Activated CD4-positive, alpha-beta memory T cell treated with anti-CD3 and anti-CD28 coated beads, Interleukin-2, amount 10 ng/mL, durations not matched to agents 7 days and 5 days (primary cell): ENCODE results near the gene CTRB1. TPM values are rescaled to one million over a fixed set of nuclear protein-coding genes. Genes with fewer than 3 reads are reported as not detected.
"Not testable (repeated sequence)": the region's sequence is repeated elsewhere in the genome, so short reads cannot be mapped to it uniquely, and the experiment has no call there.

ENCODE experiments used
- CTCF ChIA-PET: fragments of 350-600 bp; sonication (Branson Sonifier 250); formaldehyde crosslinking; loops from one replicate; lab custom pipeline; 2021; ENCODE audit warnings: antibody characterized with exemption, inconsistent platforms; lab: Charles Lee
- POLR2A ChIA-PET: fragments of 350-600 bp; sonication (Branson Sonifier 250); formaldehyde crosslinking; loops from one replicate; lab custom pipeline; 2021; ENCODE audit warnings: antibody characterized with exemption; lab: Charles Lee
- DNase-seq: peaks from one replicate; pipeline ENCODE4 v3.0.0-alpha.2; 2020
- H3K27ac Mint-ChIP-seq: one replicate; pipeline ENCODE4 v1.8.0; 2021; ENCODE audit warnings: mild to moderate bottlenecking, mixed read lengths
- H3K27me3 Mint-ChIP-seq: one replicate; pipeline ENCODE4 v1.8.0; 2021; ENCODE audit warnings: mixed read lengths
- H3K36me3 Mint-ChIP-seq: one replicate; pipeline ENCODE4 v1.8.0; 2021; ENCODE audit warnings: low read depth, mixed read lengths
- H3K4me1 Mint-ChIP-seq: one replicate; pipeline ENCODE4 v1.8.0; 2021; ENCODE audit warnings: mixed read lengths
- H3K4me3 Mint-ChIP-seq: one replicate; pipeline ENCODE4 v1.8.0; 2021; ENCODE audit warnings: mild to moderate bottlenecking, mixed read lengths
- H3K9me3 Mint-ChIP-seq: one replicate; pipeline ENCODE4 v1.8.0; 2021; ENCODE audit warnings: mixed read lengths
- total RNA-seq, 2 experiments: library from RNA; stranded (reverse); gene quantifications; one replicate each; pipeline ENCODE4 v1.2.3, GENCODE V29; 2021

The CTRB1 gene
- total RNA-seq, 2 experiments from 2014 or later: not detected

- peaks cover 2% of the 10 kb centered on the region for H3K4me1 Mint-ChIP-seq
- DNase-seq: no peak
- H3K36me3 Mint-ChIP-seq: no peaks in the 10 kb centered on the region
- H3K4me3 Mint-ChIP-seq: no peak overlapping the region
- H3K27ac Mint-ChIP-seq: no peak overlapping the region
- CTCF ChIA-PET: no interaction called here
- H3K9me3 Mint-ChIP-seq: no peaks in the 10 kb centered on the region
- POLR2A ChIA-PET: no interaction called here
- H3K27me3 Mint-ChIP-seq: peaks cover 44% of the 10 kb centered on the region
These were observed 43.5 kb downstream of the CTRB1 start for GRCh38 chr16:75262104-75262799.

- no peak overlapping the region for H3K27ac Mint-ChIP-seq
- H3K4me3 Mint-ChIP-seq: no peak overlapping the region
- DNase-seq: no peak
- peaks cover 2% of the 10 kb centered on the region for H3K4me1 Mint-ChIP-seq
- H3K36me3 Mint-ChIP-seq: no peaks in the 10 kb centered on the region
- no peaks in the 10 kb centered on the region for H3K9me3 Mint-ChIP-seq
- POLR2A ChIA-PET: no interaction called here
- CTCF ChIA-PET: no interaction called here
- H3K27me3 Mint-ChIP-seq: peaks cover 44% of the 10 kb centered on the region
These were observed 44.0 kb downstream of the CTRB1 start for GRCh38 chr16:75262800-75263127.

- Mint-ChIP-seq H3K27ac (no peak overlapping the region), H3K4me3 (no peak overlapping the region), H3K4me1 (peaks cover 2% of the 10 kb centered on the region), H3K36me3 (no peaks in the 10 kb centered on the region), H3K27me3 (peaks cover 38% of the 10 kb centered on the region), H3K9me3 (no peaks in the 10 kb centered on the region)
- DNase-seq: no peak
- CTCF ChIA-PET: no interaction called here
- POLR2A ChIA-PET: no interaction called here
These were observed 44.6 kb downstream of the CTRB1 start for GRCh38 chr16:75263291-75263962.

GRCh38 chr16:75263963-75264445 lies 45.2 kb downstream of the CTRB1 start:
- H3K9me3 Mint-ChIP-seq: no peaks in the 10 kb centered on the region
- no peak for DNase-seq
- H3K27me3 Mint-ChIP-seq: peaks cover 37% of the 10 kb centered on the region
- CTCF ChIA-PET: no interaction called here
- H3K36me3 Mint-ChIP-seq: no peaks in the 10 kb centered on the region
- H3K4me3 Mint-ChIP-seq: no peak overlapping the region
- H3K27ac Mint-ChIP-seq: no peak overlapping the region
- POLR2A ChIA-PET: no interaction called here
- peaks cover 2% of the 10 kb centered on the region for H3K4me1 Mint-ChIP-seq

- Mint-ChIP-seq H3K4me1 (peaks cover 2% of the 10 kb centered on the region), H3K36me3 (no peaks in the 10 kb centered on the region), H3K9me3 (no peaks in the 10 kb centered on the region), H3K4me3 (no peak overlapping the region), H3K27me3 (peaks cover 34% of the 10 kb centered on the region), H3K27ac (no peak overlapping the region)
- no peak for DNase-seq
- ChIA-PET CTCF (no interaction called here), POLR2A (no interaction called here)
These were observed 45.7 kb downstream of the CTRB1 start for GRCh38 chr16:75264457-75264998.

- CTCF ChIA-PET: no interaction called here
- no peak overlapping the region for H3K4me3 Mint-ChIP-seq
- POLR2A ChIA-PET: no interaction called here
These were observed 46.5 kb downstream of the CTRB1 start for GRCh38 chr16:75264999-75265910.

GRCh38 chr16:75265911-75266701 lies 47.3 kb downstream of the CTRB1 start:
- no peak for DNase-seq
- Mint-ChIP-seq H3K4me1 (peaks cover 2% of the 10 kb centered on the region), H3K9me3 (no peaks in the 10 kb centered on the region), H3K36me3 (no peaks in the 10 kb centered on the region), H3K27ac (no peak overlapping the region), H3K4me3 (no peak overlapping the region), H3K27me3 (peaks cover 34% of the 10 kb centered on the region)
- ChIA-PET CTCF (no interaction called here), POLR2A (no interaction called here)

More at GRCh38 chr16:75264999-75265910, 46.5 kb downstream of the CTRB1 start:
- Mint-ChIP-seq H3K27me3 (peaks cover 34% of the 10 kb centered on the region), H3K27ac (no peak overlapping the region), H3K36me3 (no peaks in the 10 kb centered on the region), H3K9me3 (no peaks in the 10 kb centered on the region), H3K4me1 (peaks cover 2% of the 10 kb centered on the region)
- DNase-seq: no peak

GRCh38 chr16:75266738-75267630 lies 48.2 kb downstream of the CTRB1 start:
- H3K4me1 Mint-ChIP-seq: peaks cover 2% of the 10 kb centered on the region
- H3K27me3 Mint-ChIP-seq: peaks cover 34% of the 10 kb centered on the region
- ChIA-PET POLR2A (no interaction called here), CTCF (no interaction called here)
- H3K4me3 Mint-ChIP-seq: no peak overlapping the region
- no peaks in the 10 kb centered on the region for H3K36me3 Mint-ChIP-seq
- no peak overlapping the region for H3K27ac Mint-ChIP-seq
- DNase-seq: no peak
- no peaks in the 10 kb centered on the region for H3K9me3 Mint-ChIP-seq

GRCh38 chr16:75267631-75268264 lies 49.0 kb downstream of the CTRB1 start:
- CTCF ChIA-PET: no interaction called here
- H3K4me1 Mint-ChIP-seq: peaks cover 2% of the 10 kb centered on the region
- H3K9me3 Mint-ChIP-seq: no peaks in the 10 kb centered on the region
- no peaks in the 10 kb centered on the region for H3K36me3 Mint-ChIP-seq
- H3K27ac Mint-ChIP-seq: no peak overlapping the region
- POLR2A ChIA-PET: no interaction called here
- H3K27me3 Mint-ChIP-seq: peaks cover 27% of the 10 kb centered on the region
- DNase-seq: no peak
- H3K4me3 Mint-ChIP-seq: no peak overlapping the region

GRCh38 chr16:75269358-75269757 lies 50.6 kb downstream of the CTRB1 start:
- H3K36me3 Mint-ChIP-seq, POLR2A ChIA-PET, H3K9me3 Mint-ChIP-seq, DNase-seq, H3K4me3 Mint-ChIP-seq, H3K27ac Mint-ChIP-seq, H3K4me1 Mint-ChIP-seq, CTCF ChIA-PET: not testable (repeated sequence)
- H3K27me3 Mint-ChIP-seq: peaks cover 12% of the 10 kb centered on the region

- no peaks in the 10 kb centered on the region for H3K4me1 Mint-ChIP-seq
- H3K27me3 Mint-ChIP-seq: peaks cover 2% of the 10 kb centered on the region
- H3K4me3 Mint-ChIP-seq: no peak overlapping the region
- CTCF ChIA-PET: no interaction called here
- no peak overlapping the region for H3K27ac Mint-ChIP-seq
- POLR2A ChIA-PET: no interaction called here
- H3K9me3 Mint-ChIP-seq: no peaks in the 10 kb centered on the region
- H3K36me3 Mint-ChIP-seq: no peaks in the 10 kb centered on the region
- DNase-seq: no peak
These were observed 52.8 kb downstream of the CTRB1 start for GRCh38 chr16:75271441-75272096.
